HCT116 (cell line): ENCODE results near the gene CENPP. TPM values are rescaled to one million over a fixed set of nuclear protein-coding genes. Genes with fewer than 3 reads are reported as not detected.

Source experiments
- ATAC-seq: fragments of 200-7000 bp; cut with Tn5 transposase; 2 replicates; pipeline ENCODE4 v1.9.1; 2020; ENCODE audit warnings: mild to moderate bottlenecking, moderate library complexity
- BruUV-seq: library from RNA; stranded (reverse); fragments of 400-500 nt; replicated peaks from 2 replicates; lab custom pipeline; 2021; lab: Mats Ljungman, UMichigan
- CTCF ChIA-PET: fragments of 300-600 bp; sonication (Branson Sonifier 250); formaldehyde crosslinking; loops from one replicate; lab custom pipeline; 2021; ENCODE audit warnings: antibody characterized with exemption; lab: Charles Lee
- POLR2A ChIA-PET: fragments of 300-600, 350-600 bp; sonication (Branson Sonifier 250); formaldehyde crosslinking; loops from one replicate; lab custom pipeline; 2021; ENCODE audit warnings: antibody characterized with exemption; lab: Charles Lee
- RAD21 ChIA-PET, 2 experiments: fragments of 300-600 bp; sonication (Branson Sonifier 250); formaldehyde crosslinking; loops; one replicate each; lab custom pipeline; 2023; ENCODE audit warnings: low total read pairs in 2 of 2; ENCODE audit not compliant: uncharacterized antibody in 2 of 2, unreplicated experiment in 2 of 2, low non-redundant PET in 1 of 2; lab: Charles Lee
- DNase-seq: peaks from one replicate; pipeline ENCODE4 v3.0.0-alpha.2; 2010; ENCODE audit warnings: low read depth, low spot score
- H2AFZ ChIP-seq: fragments of 200-600 bp; shearing (Covaris generic), sonication (generic); 2 replicates; pipeline ENCODE4 v1.6.1; 2017; ENCODE audit warnings: low read depth, mixed run types, mixed read lengths, antibody characterized with exemption, low read length; ENCODE audit not compliant: poor library complexity, severe bottlenecking
- H3K27ac ChIP-seq: 2 replicates; pipeline ENCODE4 v1.5.1; 2012; ENCODE audit warnings: low read depth, low read length
- H3K27me3 ChIP-seq: fragments of 200-600 bp; sonication (generic); 2 replicates; pipeline ENCODE4 v1.6.1; 2016; ENCODE audit warnings: mixed run types, low read length, mixed read lengths; ENCODE audit not compliant: insufficient read depth
- H3K36me3 ChIP-seq, 2 experiments: fragments of 200-500 bp in 1 of 2; fragments of 200-600 bp in 1 of 2; sonication (Bioruptor generic) in 1 of 2; sonication (generic) in 1 of 2; 2 replicates each; pipeline versions ENCODE4 v1.5.1 to v1.6.1; 2014 to 2016; ENCODE audit warnings: low read length in 2 of 2, inconsistent platforms in 1 of 2, mixed read lengths in 1 of 2, mixed run types in 1 of 2; ENCODE audit not compliant: insufficient read depth in 2 of 2, control insufficient read depth in 1 of 2
- H3K4me1 ChIP-seq, 2 experiments: fragments of 200-600 bp in 1 of 2; sonication (generic) in 1 of 2; 2 replicates each; pipeline versions ENCODE4 v1.5.1 to v1.6.1; 2012 to 2017; ENCODE audit warnings: low read length in 2 of 2, inconsistent platforms in 1 of 2, mild to moderate bottlenecking in 1 of 2, mixed read lengths in 1 of 2, mixed run types in 1 of 2, moderate library complexity in 1 of 2; ENCODE audit not compliant: insufficient read depth in 2 of 2, control insufficient read depth in 1 of 2
- H3K4me2 ChIP-seq: fragments of 200-600 bp; sonication (generic); 2 replicates; pipeline ENCODE4 v1.6.1; 2017; ENCODE audit warnings: mixed run types, low read length, mixed read lengths
- H3K4me3 ChIP-seq, 2 experiments: fragments of 200-600 bp in 1 of 2; sonication (generic) in 1 of 2; replicated peaks in 1 of 2; 2 replicates each; pipeline ENCODE4 v1.5.1; 2011 to 2016; ENCODE audit warnings: low read length in 2 of 2, control low read depth in 1 of 2, low read depth in 1 of 2, mild to moderate bottlenecking in 1 of 2, mixed read lengths in 1 of 2, mixed run types in 1 of 2
- H3K79me2 ChIP-seq: fragments of 200-600 bp; sonication (generic); 2 replicates; pipeline ENCODE4 v1.6.1; 2017; ENCODE audit warnings: mild to moderate bottlenecking, mixed run types, low read length, moderate library complexity, mixed read lengths; ENCODE audit not compliant: insufficient read depth
- H3K9ac ChIP-seq: fragments of 200-600 bp; sonication (generic); 2 replicates; pipeline ENCODE4 v1.6.1; 2016; ENCODE audit warnings: low read length, mixed read lengths
- H3K9me2 ChIP-seq: fragments of 200-600 bp; sonication (generic), shearing (Covaris generic); 2 replicates; pipeline ENCODE4 v1.6.1; 2017; ENCODE audit warnings: mixed run types, mild to moderate bottlenecking, moderate library complexity; ENCODE audit not compliant: insufficient read depth
- H3K9me3 ChIP-seq, 2 experiments: fragments of 200-500 bp in 1 of 2; fragments of 200-600 bp in 1 of 2; sonication (Bioruptor generic) in 1 of 2; sonication (generic) in 1 of 2; 2 replicates each; pipeline ENCODE4 v1.6.1; 2014 to 2017; ENCODE audit warnings: low read length in 2 of 2, mixed read lengths in 2 of 2, inconsistent platforms in 1 of 2, low read depth in 1 of 2, mild to moderate bottlenecking in 1 of 2, mixed run types in 1 of 2, moderate library complexity in 1 of 2; ENCODE audit not compliant: control insufficient read depth in 1 of 2, insufficient read depth in 1 of 2
- H4K20me1 ChIP-seq: fragments of 200-600 bp; sonication (generic), shearing (Covaris generic); 2 replicates; pipeline ENCODE4 v1.6.1; 2017; ENCODE audit warnings: mixed run types, mild to moderate bottlenecking, moderate library complexity; ENCODE audit not compliant: insufficient read depth
- ATF3 ChIP-seq: IDR thresholded peaks from 2 replicates; pipeline ENCODE4 v1.6.1; 2012
- CBX3 ChIP-seq: IDR thresholded peaks from 2 replicates; pipeline ENCODE4 v1.6.1; 2012; ENCODE audit warnings: low read depth
- EGR1 ChIP-seq: IDR thresholded peaks from 2 replicates; pipeline ENCODE4 v1.6.1; 2012; ENCODE audit warnings: low read depth
- ELF1 ChIP-seq: IDR thresholded peaks from 2 replicates; pipeline ENCODE4 v1.6.1; 2012; ENCODE audit warnings: low read depth, borderline replicate concordance
- EZH2 ChIP-seq: fragments of 200-600 bp; sonication (generic); IDR thresholded peaks from 2 replicates; pipeline ENCODE4 v1.6.1; 2017; ENCODE audit warnings: antibody characterized with exemption, mixed run types
- EZH2phosphoT487 ChIP-seq: fragments of 200-600 bp; IDR thresholded peaks from 2 replicates; pipeline ENCODE4 v1.6.1; 2018; ENCODE audit warnings: antibody characterized with exemption, borderline replicate concordance
- JUND ChIP-seq: IDR thresholded peaks from 2 replicates; pipeline ENCODE4 v1.6.1; 2012
- POLR2A ChIP-seq: IDR thresholded peaks from 2 replicates; pipeline ENCODE4 v1.7.0; 2011; ENCODE audit warnings: borderline replicate concordance; ENCODE audit not compliant: insufficient read depth, insufficient read length; ENCODE audit errors: extremely low read depth
- POLR2AphosphoS5 ChIP-seq: IDR thresholded peaks from 2 replicates; pipeline ENCODE4 v1.6.1; 2011; ENCODE audit warnings: mild to moderate bottlenecking, low read depth, low read length, moderate library complexity
- REST ChIP-seq: IDR thresholded peaks from 2 replicates; pipeline ENCODE4 v1.6.1; 2012; ENCODE audit warnings: low read depth
- SIN3A ChIP-seq: IDR thresholded peaks from 2 replicates; pipeline ENCODE4 v1.6.1; 2012; ENCODE audit warnings: low read depth
- SP1 ChIP-seq: IDR thresholded peaks from 2 replicates; pipeline ENCODE4 v1.6.1; 2012; ENCODE audit warnings: low read depth
- SRF ChIP-seq: IDR thresholded peaks from 2 replicates; pipeline ENCODE4 v1.6.1; 2012; ENCODE audit warnings: low read depth
- TCF7L2 ChIP-seq: IDR thresholded peaks from 2 replicates; pipeline ENCODE4 v1.7.0; 2011; ENCODE audit warnings: borderline replicate concordance, inconsistent platforms; ENCODE audit not compliant: insufficient read depth, insufficient read length; ENCODE audit errors: extremely low read depth
- YY1 ChIP-seq: IDR thresholded peaks from 2 replicates; pipeline ENCODE4 v1.6.1; 2011; ENCODE audit warnings: low read length, low read depth, moderate library complexity, mild to moderate bottlenecking; ENCODE audit not compliant: insufficient replicate concordance; ENCODE audit errors: extremely low read depth
- ZFX ChIP-seq: fragments of 450-650 bp; IDR thresholded peaks from 2 replicates; pipeline ENCODE4 v1.6.1; 2017
- ZNF274 ChIP-seq: fragments of 200-500 bp; sonication (Bioruptor generic); IDR thresholded peaks from 2 replicates; pipeline ENCODE4 v1.6.1; 2014; ENCODE audit warnings: mild to moderate bottlenecking, low read depth, low read length, inconsistent platforms
- intact Hi-C: fragments of 100-400 bp; cut with micrococcal nuclease; formaldehyde crosslinking; loops from 2 replicates; pipeline ENCODE4 v1.10.0; 2022
- total RNA-seq: library from RNA; stranded (reverse); gene quantifications from one replicate; pipeline ENCODE4 v1.2.1, GENCODE V29; 2021; ENCODE audit not compliant: unreplicated experiment
- TF ChIP-seq, protein P1 (sequence below): IDR thresholded peaks from 2 replicates; pipeline ENCODE4 v1.6.1; 2012
- TF ChIP-seq, protein P2 (sequence below): IDR thresholded peaks from 2 replicates; pipeline ENCODE4 v1.6.1; 2011; ENCODE audit warnings: mild to moderate bottlenecking, low read length, moderate library complexity; ENCODE audit not compliant: insufficient replicate concordance; ENCODE audit errors: extremely low read depth
- TF ChIP-seq, protein P3 (sequence below), 3 experiments: fragments of 200-600 bp in 1 of 3; sonication (generic) in 1 of 3; IDR thresholded peaks in 2 of 3; conservative IDR thresholded peaks in 1 of 3; 2 replicates each; pipeline ENCODE4 v1.5.1; 2012 to 2017; ENCODE audit warnings: low read depth in 2 of 3, low read length in 2 of 3, antibody characterized with exemption in 1 of 3, borderline replicate concordance in 1 of 3, control low read depth in 1 of 3, mild to moderate bottlenecking in 1 of 3, mixed read lengths in 1 of 3, mixed run types in 1 of 3, moderate library complexity in 1 of 3; ENCODE audit not compliant: insufficient read depth in 1 of 3

Gene CENPP
- total RNA-seq, 1 experiment from 2014 or later, result 7.0 TPM

GRCh38 chr9:92467511-92467910 is 141.8 kb downstream of the CENPP start:
- Histone ChIP-seq H3K9ac (no peak overlapping the region), H3K27ac (no peak overlapping the region), H3K4me2 (no peak overlapping the region), H3K4me3 (no peak overlapping the region), H3K4me1 (peaks cover 3 to 13% of the 10 kb centered on the region in 2 experiments; a peak in 3 of 4 replicates), H4K20me1 (no peaks in the 10 kb centered on the region), H3K79me2 (no peaks in the 10 kb centered on the region), H3K36me3 (no peaks in the 10 kb centered on the region), H2AFZ (no peak overlapping the region), H3K27me3 (no peaks in the 10 kb centered on the region), H3K9me3 (no peaks in the 10 kb centered on the region), H3K9me2 (no peaks in the 10 kb centered on the region)
- intact Hi-C loops, result no loop called here
- POLR2A ChIA-PET, result no interaction called here
- CTCF ChIA-PET, result no interaction called here
- no peak for ATAC-seq
- no TSS peak for BruUV-seq
- TF ChIP-seq POLR2AphosphoS5, result no peak
- no peak for TF ChIP-seq JUND
- TF ChIP-seq, protein P1, sequence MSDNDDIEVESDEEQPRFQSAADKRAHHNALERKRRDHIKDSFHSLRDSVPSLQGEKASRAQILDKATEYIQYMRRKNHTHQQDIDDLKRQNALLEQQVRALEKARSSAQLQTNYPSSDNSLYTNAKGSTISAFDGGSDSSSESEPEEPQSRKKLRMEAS, result no peak
- TF ChIP-seq ZNF274, result no peak
- TF ChIP-seq SRF, result no peak
- TF ChIP-seq, protein P2, sequence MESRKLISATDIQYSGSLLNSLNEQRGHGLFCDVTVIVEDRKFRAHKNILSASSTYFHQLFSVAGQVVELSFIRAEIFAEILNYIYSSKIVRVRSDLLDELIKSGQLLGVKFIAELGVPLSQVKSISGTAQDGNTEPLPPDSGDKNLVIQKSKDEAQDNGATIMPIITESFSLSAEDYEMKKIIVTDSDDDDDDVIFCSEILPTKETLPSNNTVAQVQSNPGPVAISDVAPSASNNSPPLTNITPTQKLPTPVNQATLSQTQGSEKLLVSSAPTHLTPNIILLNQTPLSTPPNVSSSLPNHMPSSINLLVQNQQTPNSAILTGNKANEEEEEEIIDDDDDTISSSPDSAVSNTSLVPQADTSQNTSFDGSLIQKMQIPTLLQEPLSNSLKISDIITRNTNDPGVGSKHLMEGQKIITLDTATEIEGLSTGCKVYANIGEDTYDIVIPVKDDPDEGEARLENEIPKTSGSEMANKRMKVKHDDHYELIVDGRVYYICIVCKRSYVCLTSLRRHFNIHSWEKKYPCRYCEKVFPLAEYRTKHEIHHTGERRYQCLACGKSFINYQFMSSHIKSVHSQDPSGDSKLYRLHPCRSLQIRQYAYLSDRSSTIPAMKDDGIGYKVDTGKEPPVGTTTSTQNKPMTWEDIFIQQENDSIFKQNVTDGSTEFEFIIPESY, result no peak
- no peak for TF ChIP-seq TCF7L2
- no peak for TF ChIP-seq EGR1
- TF ChIP-seq ATF3, result no peak
- no peak for TF ChIP-seq REST
- TF ChIP-seq ZFX, result no peak
- no peak for TF ChIP-seq YY1
- no peak for TF ChIP-seq CBX3
- TF ChIP-seq SP1, result no peak
- TF ChIP-seq POLR2A, result no peak
- TF ChIP-seq, protein P3, sequence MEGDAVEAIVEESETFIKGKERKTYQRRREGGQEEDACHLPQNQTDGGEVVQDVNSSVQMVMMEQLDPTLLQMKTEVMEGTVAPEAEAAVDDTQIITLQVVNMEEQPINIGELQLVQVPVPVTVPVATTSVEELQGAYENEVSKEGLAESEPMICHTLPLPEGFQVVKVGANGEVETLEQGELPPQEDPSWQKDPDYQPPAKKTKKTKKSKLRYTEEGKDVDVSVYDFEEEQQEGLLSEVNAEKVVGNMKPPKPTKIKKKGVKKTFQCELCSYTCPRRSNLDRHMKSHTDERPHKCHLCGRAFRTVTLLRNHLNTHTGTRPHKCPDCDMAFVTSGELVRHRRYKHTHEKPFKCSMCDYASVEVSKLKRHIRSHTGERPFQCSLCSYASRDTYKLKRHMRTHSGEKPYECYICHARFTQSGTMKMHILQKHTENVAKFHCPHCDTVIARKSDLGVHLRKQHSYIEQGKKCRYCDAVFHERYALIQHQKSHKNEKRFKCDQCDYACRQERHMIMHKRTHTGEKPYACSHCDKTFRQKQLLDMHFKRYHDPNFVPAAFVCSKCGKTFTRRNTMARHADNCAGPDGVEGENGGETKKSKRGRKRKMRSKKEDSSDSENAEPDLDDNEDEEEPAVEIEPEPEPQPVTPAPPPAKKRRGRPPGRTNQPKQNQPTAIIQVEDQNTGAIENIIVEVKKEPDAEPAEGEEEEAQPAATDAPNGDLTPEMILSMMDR (IDR thresholded peaks at IDR 0.05 in 2 of 3, conservative IDR thresholded peaks at IDR 0.05 in 1 of 3; ENCODE audit: borderline replicate concordance in 1 of 3, insufficient read depth in 1 of 3, low read depth in 2 of 3, low read length in 2 of 3), result no peak
- no peak for TF ChIP-seq SIN3A
- TF ChIP-seq EZH2phosphoT487, result no peak
- TF ChIP-seq ELF1, result no peak
- TF ChIP-seq EZH2, result no peak
- RAD21 ChIA-PET, result no interaction called here
- DNase-seq, result no peak
